H1 (cell line): ENCODE measurements around the gene KREMEN1. TPM values are rescaled to one million over a fixed set of nuclear protein-coding genes. Genes with fewer than 3 reads are reported as not detected.

ENCODE experiments used
- CTCF ChIA-PET: fragments of 300-600 bp; sonication (Branson Sonifier 250); formaldehyde crosslinking; loops from one replicate; lab custom pipeline; 2021; ENCODE audit not compliant: partially characterized antibody; lab: Charles Lee
- POLR2A ChIA-PET: fragments of 300-600 bp; sonication (Branson Sonifier 250); formaldehyde crosslinking; loops from one replicate; lab custom pipeline; 2021; ENCODE audit warnings: inconsistent platforms; ENCODE audit not compliant: partially characterized antibody; lab: Charles Lee
- DNase-seq, 2 experiments: peaks; one replicate each; pipeline versions ENCODE4 v3.0.0 to v3.0.0-alpha.2; 2010 to 2022; ENCODE audit warnings: low spot score in 2 of 2, low read depth in 1 of 2, mixed read lengths in 1 of 2
- FAIRE-seq: peaks from 2 replicates; lab custom pipeline; 2011; peaks lifted over from hg19 to GRCh38; lab: Jason Lieb, UNC
- H2AFZ ChIP-seq: 2 replicates; pipeline ENCODE4 v1.8.1; 2012; ENCODE audit warnings: low read length, inconsistent platforms
- H2AK5ac ChIP-seq: 2 replicates; pipeline ENCODE4 v1.6.1; 2013; ENCODE audit warnings: low read depth, low read length
- H2BK120ac ChIP-seq: replicated peaks from 2 replicates; pipeline ENCODE3; 2013; ENCODE audit warnings: low read depth, low read length, inconsistent platforms
- H2BK12ac ChIP-seq: 2 replicates; pipeline ENCODE4 v1.6.1; 2013; ENCODE audit warnings: low read depth, low read length
- H2BK15ac ChIP-seq: 2 replicates; pipeline ENCODE4 v1.6.1; 2013; ENCODE audit warnings: low read length
- H2BK20ac ChIP-seq: 2 replicates; pipeline ENCODE4 v1.6.1; 2013; ENCODE audit warnings: low read length
- H2BK5ac ChIP-seq: 2 replicates; pipeline ENCODE4 v1.6.1; 2013; ENCODE audit warnings: low read depth, low read length
- H3K14ac ChIP-seq: 2 replicates; pipeline ENCODE4 v1.6.1; 2013; ENCODE audit warnings: inconsistent platforms; ENCODE audit not compliant: insufficient read length
- H3K18ac ChIP-seq: 2 replicates; pipeline ENCODE4 v1.6.1; 2013; ENCODE audit warnings: low read length; ENCODE audit errors: extremely low read depth
- H3K23ac ChIP-seq: 2 replicates; pipeline ENCODE4 v1.6.1; 2013; ENCODE audit warnings: inconsistent platforms; ENCODE audit not compliant: insufficient read length
- H3K23me2 ChIP-seq: 2 replicates; pipeline ENCODE4 v1.6.1; 2013; ENCODE audit warnings: low read depth, low read length
- H3K27ac ChIP-seq: 2 replicates; pipeline ENCODE4 v1.6.1; 2011; ENCODE audit warnings: low read depth, low read length, inconsistent platforms
- H3K27me3 ChIP-seq, 4 experiments: replicated peaks in 1 of 4; 1 replicate in 1 of 4; 2 replicates in 3 of 4; pipeline versions ENCODE4 v1.6.1 to v1.8.1; 2011 to 2013; ENCODE audit warnings: low read length in 3 of 4, mild to moderate bottlenecking in 3 of 4, inconsistent platforms in 2 of 4, mixed read lengths in 2 of 4, moderate library complexity in 1 of 4; ENCODE audit not compliant: control insufficient read depth in 3 of 4, insufficient read depth in 3 of 4; ENCODE audit errors: extremely low read depth in 1 of 4
- H3K36me3 ChIP-seq, 4 experiments: 2 replicates each; pipeline versions ENCODE4 v1.6.1 to v1.8.1; 2011 to 2013; ENCODE audit warnings: mild to moderate bottlenecking in 4 of 4, low read length in 3 of 4, moderate library complexity in 2 of 4, control low read depth in 1 of 4, inconsistent platforms in 1 of 4; ENCODE audit not compliant: insufficient read depth in 4 of 4, control insufficient read depth in 2 of 4
- H3K4ac ChIP-seq: replicated peaks from 2 replicates; pipeline ENCODE3; 2013; ENCODE audit warnings: low read length, low read depth, mixed read lengths, inconsistent platforms; ENCODE audit not compliant: insufficient read length
- H3K4me1 ChIP-seq, 4 experiments: replicated peaks in 1 of 4; 1 replicate in 1 of 4; 2 replicates in 3 of 4; pipeline versions ENCODE4 v1.6.1 to v1.8.1; 2011 to 2013; ENCODE audit warnings: low read length in 3 of 4, inconsistent platforms in 2 of 4, mixed read lengths in 1 of 4; ENCODE audit not compliant: insufficient read depth in 4 of 4, control insufficient read depth in 3 of 4
- H3K4me2 ChIP-seq, 2 experiments: 2 replicates each; pipeline versions ENCODE4 v1.6.1 to v1.8.1; 2011 to 2013; ENCODE audit warnings: low read depth in 2 of 2, low read length in 2 of 2, control low read depth in 1 of 2, inconsistent platforms in 1 of 2, mild to moderate bottlenecking in 1 of 2; ENCODE audit not compliant: insufficient read depth in 1 of 2
- H3K4me3 ChIP-seq, 4 experiments: fragments of 200-600, 300-600 bp in 1 of 4; sonication (generic), shearing (Covaris generic), sonication (Bioruptor Twin) in 1 of 4; 2 replicates each; pipeline versions ENCODE4 v1.5.1 to v1.8.1; 2011 to 2016; ENCODE audit warnings: low read length in 4 of 4, low read depth in 3 of 4, control low read depth in 2 of 4, inconsistent platforms in 2 of 4, mild to moderate bottlenecking in 2 of 4, mixed read lengths in 1 of 4, moderate library complexity in 1 of 4; ENCODE audit not compliant: insufficient read depth in 2 of 4; ENCODE audit errors: extremely low read depth in 1 of 4
- H3K56ac ChIP-seq: replicated peaks from 2 replicates; pipeline ENCODE3; 2013; ENCODE audit warnings: low read depth, mild to moderate bottlenecking, mixed read lengths, low read length, inconsistent platforms; ENCODE audit not compliant: insufficient read length
- H3K79me1 ChIP-seq: 2 replicates; pipeline ENCODE4 v1.6.1; 2013; ENCODE audit warnings: low read depth, low read length, control low read depth
- H3K79me2 ChIP-seq, 2 experiments: 2 replicates each; pipeline versions ENCODE4 v1.6.1 to v1.8.1; 2012 to 2013; ENCODE audit warnings: low read length in 2 of 2, mild to moderate bottlenecking in 2 of 2, inconsistent platforms in 1 of 2; ENCODE audit not compliant: insufficient read depth in 2 of 2, control insufficient read depth in 1 of 2
- H3K9ac ChIP-seq, 4 experiments: replicated peaks in 1 of 4; 1 replicate in 1 of 4; 2 replicates in 3 of 4; pipeline versions ENCODE4 v1.6.1 to v1.8.1; 2011 to 2013; ENCODE audit warnings: low read depth in 3 of 4, low read length in 3 of 4, control low read depth in 2 of 4, mild to moderate bottlenecking in 2 of 4, moderate library complexity in 2 of 4, inconsistent platforms in 1 of 4; ENCODE audit errors: extremely low read depth in 1 of 4
- H3K9me3 ChIP-seq, 2 experiments: 2 replicates each; pipeline versions ENCODE4 v1.6.1 to v1.8.1; 2012 to 2013; ENCODE audit warnings: mild to moderate bottlenecking in 2 of 2, moderate library complexity in 2 of 2, control low read depth in 1 of 2, inconsistent platforms in 1 of 2, low read depth in 1 of 2, low read length in 1 of 2, mixed read lengths in 1 of 2; ENCODE audit not compliant: insufficient read depth in 2 of 2
- H4K20me1 ChIP-seq, 2 experiments: replicated peaks in 1 of 2; 2 replicates each; pipeline versions ENCODE3 to v1.8.1; 2011 to 2013; ENCODE audit warnings: inconsistent platforms in 2 of 2, low read length in 2 of 2, mild to moderate bottlenecking in 1 of 2; ENCODE audit not compliant: insufficient read depth in 2 of 2, control insufficient read depth in 1 of 2
- H4K5ac ChIP-seq: 2 replicates; pipeline ENCODE4 v1.6.1; 2013; ENCODE audit warnings: low read length, low read depth, mixed read lengths, inconsistent platforms; ENCODE audit not compliant: insufficient read length
- H4K8ac ChIP-seq: 2 replicates; pipeline ENCODE4 v1.8.0; 2013; ENCODE audit warnings: mild to moderate bottlenecking, moderate library complexity, low read length, inconsistent platforms; ENCODE audit not compliant: insufficient read depth; ENCODE audit errors: extremely low read depth
- H4K91ac ChIP-seq: replicated peaks from 2 replicates; pipeline ENCODE3; 2013; ENCODE audit warnings: low read length, mixed read lengths, inconsistent platforms; ENCODE audit not compliant: insufficient read length
- CBX8 ChIP-seq: fragments of 300-800, 300-1000 bp; sonication (generic); IDR thresholded peaks from 2 replicates; pipeline ENCODE4 v1.7.1; 2016; ENCODE audit warnings: low read depth, low read length, borderline replicate concordance
- RAD21 ChIP-seq, 2 experiments: IDR thresholded peaks in 1 of 2; conservative IDR thresholded peaks in 1 of 2; 2 replicates each; pipeline ENCODE4 v1.6.1; 2011; ENCODE audit warnings: low read depth in 2 of 2, low read length in 2 of 2, improper control_type of control experiment in 1 of 2, inconsistent platforms in 1 of 2, mild to moderate bottlenecking in 1 of 2, moderate library complexity in 1 of 2
- WGBS, 2 experiments: shearing (Covaris generic) in 1 of 2; methylation state at CpG; one replicate each; pipeline versions ENCODE4 v1.1.6 to v1.1.7; 2013 to 2015; ENCODE audit warnings: low lambda C conversion rate in 2 of 2, mixed read lengths in 2 of 2, inconsistent platforms in 1 of 2, low coverage in 1 of 2, missing lambda C conversion rate in 1 of 2; ENCODE audit not compliant: insufficient replicate concordance in 2 of 2, insufficient coverage in 1 of 2, insufficient read length in 1 of 2; ENCODE audit errors: extremely low coverage in 1 of 2, missing lambda C conversion rate in 1 of 2; 5-methylcytosine and 5-hydroxymethylcytosine counted together
- polyA plus RNA-seq, 7 experiments: library from polyadenylated mRNA; depleted of rRNA in 3 of 7; stranded (reverse) in 5 of 7; unstranded in 2 of 7; fragments of >200 nt in 5 of 7; fragments of 200-250 nt in 2 of 7; gene quantifications; 1 replicate in 5 of 7; 2 replicates in 1 of 7; 4 replicates in 1 of 7; pipeline versions ENCODE4 v1.2.1 to v1.2.3, GENCODE V29; 2011 to 2013; ENCODE audit warnings: missing spikeins in 2 of 7, mixed read lengths in 2 of 7
- total RNA-seq: library from RNA; stranded (reverse); fragmentation: NEBNext Ultra II Directional; extraction: Animal tissue kit (Norgen Biotek cat#: 25700); gene quantifications from 2 replicates; pipeline ENCODE4 v1.2.1, GENCODE V29; 2021

The KREMEN1 gene
- total and polyA plus RNA-seq, 2 of the 8 experiments (the other 6 are each of a cell fraction or from before 2014, with no cell fraction given) = 2.1 to 3.2 TPM

DNA sequence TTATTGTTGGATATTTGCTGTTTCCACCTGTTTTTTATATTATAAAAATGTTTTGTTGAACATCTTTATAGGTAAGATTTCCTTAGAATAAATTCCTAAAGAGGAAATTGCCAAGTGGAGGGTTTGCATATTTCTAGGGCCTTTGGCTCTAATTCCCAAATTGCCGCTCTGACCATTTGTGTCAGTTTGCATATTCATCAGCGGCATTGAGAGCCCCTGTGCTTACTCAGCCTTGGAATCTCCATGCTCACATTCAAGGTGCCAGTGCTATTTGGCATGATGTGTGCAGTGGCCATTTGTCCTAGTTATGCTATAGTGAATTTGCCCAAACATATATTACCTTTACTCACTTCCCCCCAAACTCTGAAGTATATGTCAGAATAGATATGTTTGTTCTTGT, 25.5 kb downstream of the KREMEN1 start:
- H3K79me1 ChIP-seq = no peaks in the 10 kb centered on the region
- H3K79me2 ChIP-seq = no peaks in the 10 kb centered on the region
- no peak overlapping the region for H3K4me3 ChIP-seq
- H3K18ac ChIP-seq = no peak overlapping the region
- POLR2A ChIA-PET = no interaction called here
- H4K91ac ChIP-seq = no peak overlapping the region
- H2BK12ac ChIP-seq = no peak overlapping the region
- no peak overlapping the region for H4K5ac ChIP-seq
- H3K23ac ChIP-seq = no peak overlapping the region
- no peaks in the 10 kb centered on the region for H3K36me3 ChIP-seq
- H3K14ac ChIP-seq = no peak overlapping the region
- H2AFZ ChIP-seq = no peak overlapping the region
- no peaks in the 10 kb centered on the region for H3K9me3 ChIP-seq
- no peak overlapping the region for H3K4me2 ChIP-seq
- no peaks in the 10 kb centered on the region for H3K27me3 ChIP-seq
- H2BK120ac ChIP-seq = no peak overlapping the region
- CTCF ChIA-PET = interaction anchor here (0.6 to 1.5 kb wide), 2 partner anchors 9 to 24 kb away, joined by 3 to 5 read pairs; no protein-coding TSS in a partner anchor
- no peak overlapping the region for H2AK5ac ChIP-seq
- 89% methylated on average over 2 of the region's 2 CpGs; no CpG with 5 or more reads in 1 of the 2 experiments for WGBS, 2 experiments
- no peak overlapping the region for H4K8ac ChIP-seq
- no peak overlapping the region for H2BK20ac ChIP-seq
- FAIRE-seq (no peak), DNase-seq (no peak)
- no peak overlapping the region for H3K9ac ChIP-seq
- TF ChIP-seq RAD21 (IDR thresholded peaks at IDR 0.05 in 1 of 2, conservative IDR thresholded peaks at IDR 0.05 in 1 of 2; ENCODE audit: low read depth in 2 of 2, low read length in 2 of 2) (no peak), CBX8 (no peak)
- peaks cover 0 to 10% (median 6%) of the 10 kb centered on the region in 4 experiments; a peak in 4 of 7 replicates for H3K4me1 ChIP-seq
- no peak overlapping the region for H2BK5ac ChIP-seq
- no peak overlapping the region for H3K56ac ChIP-seq
- H3K23me2 ChIP-seq = no peaks in the 10 kb centered on the region
- no peak overlapping the region for H3K27ac ChIP-seq
- no peak overlapping the region for H3K4ac ChIP-seq
- H4K20me1 ChIP-seq = no peaks in the 10 kb centered on the region
- no peak overlapping the region for H2BK15ac ChIP-seq
